DMS114 treated with DMSO at 0.1 percent for 48 hours (cell line): ENCODE results near the gene PKD2L1.
A peak's percentile ranks its signal among the peaks of the same experiment; 100 is the strongest.
"Not testable (repeated sequence)": the region's sequence is repeated elsewhere in the genome, so short reads cannot be mapped to it uniquely, and the experiment has no call there.

Experiments used
- DNase-seq: peaks from one replicate; lab custom pipeline; 2025; ENCODE audit not compliant: unreplicated experiment; lab: John Stamatoyannopoulos, UW

PKD2L1 gene

DNA sequence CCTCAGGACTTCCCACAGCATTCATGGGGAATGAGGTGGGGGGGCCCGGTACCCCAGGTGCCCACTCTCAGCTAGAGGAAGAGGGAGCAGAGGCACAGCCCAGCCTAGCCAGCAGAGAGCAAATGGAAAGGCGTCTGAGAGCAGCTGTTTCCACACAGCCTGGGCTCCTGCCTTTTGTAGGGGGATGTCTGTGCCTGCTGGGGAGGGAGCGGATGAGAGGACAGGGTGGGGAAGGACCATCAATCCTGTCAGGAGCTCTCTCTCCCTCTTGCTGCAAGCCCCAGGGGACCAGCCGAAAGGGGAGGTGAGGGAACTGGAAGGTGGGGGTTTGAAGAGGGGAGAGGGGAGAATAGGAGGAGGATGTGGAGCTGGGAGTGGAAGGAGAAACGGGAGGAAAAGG lies at the start of gene PKD2L1:
TSS of gene PKD2L1 (minus strand) at position 150 of the 400 bp plus-strand sequence. CDS start at position 25, 125 bp downstream.
- no peak for DNase-seq

DNA sequence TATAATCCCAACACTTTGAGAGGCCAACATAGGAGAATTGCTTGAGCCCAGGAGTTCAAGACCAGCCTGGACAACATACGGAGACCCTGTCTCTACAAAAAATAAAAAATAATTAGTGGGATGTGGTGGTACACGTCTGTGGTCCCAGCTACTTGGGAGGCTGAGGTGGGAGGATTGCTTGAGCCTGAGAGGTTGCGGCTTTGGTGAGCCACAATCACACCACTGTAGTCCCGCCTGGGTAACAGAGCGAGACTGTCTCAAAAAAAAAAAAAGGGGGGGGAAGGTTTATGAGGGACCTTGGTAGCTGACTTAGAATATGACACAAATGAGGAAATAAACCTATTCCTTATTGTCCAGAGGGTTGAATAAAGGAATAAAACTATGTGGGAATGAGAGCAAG lies 47.8 kb upstream of the PKD2L1 start:
- no peak for DNase-seq

DNA sequence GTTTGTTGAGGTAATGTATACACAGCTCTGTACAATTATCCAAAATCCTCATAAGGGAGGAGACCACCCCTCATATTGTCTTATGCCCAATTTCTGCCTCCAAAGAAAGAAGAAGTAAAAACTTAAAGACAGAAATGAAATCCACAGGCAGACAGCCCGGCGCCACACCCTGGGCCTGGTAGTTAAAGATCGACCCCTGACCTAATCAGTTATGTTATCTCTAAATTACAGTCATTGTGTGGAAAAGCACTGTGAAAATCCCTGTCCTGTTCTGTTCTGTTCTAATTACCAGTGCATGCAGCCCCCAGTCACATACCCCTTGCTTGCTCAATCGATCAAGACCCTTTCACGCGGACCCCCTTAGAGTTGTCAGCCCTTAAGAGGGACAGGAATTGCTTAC lies 46.6 kb upstream of the PKD2L1 start:
- not testable (repeated sequence) for DNase-seq

DNA sequence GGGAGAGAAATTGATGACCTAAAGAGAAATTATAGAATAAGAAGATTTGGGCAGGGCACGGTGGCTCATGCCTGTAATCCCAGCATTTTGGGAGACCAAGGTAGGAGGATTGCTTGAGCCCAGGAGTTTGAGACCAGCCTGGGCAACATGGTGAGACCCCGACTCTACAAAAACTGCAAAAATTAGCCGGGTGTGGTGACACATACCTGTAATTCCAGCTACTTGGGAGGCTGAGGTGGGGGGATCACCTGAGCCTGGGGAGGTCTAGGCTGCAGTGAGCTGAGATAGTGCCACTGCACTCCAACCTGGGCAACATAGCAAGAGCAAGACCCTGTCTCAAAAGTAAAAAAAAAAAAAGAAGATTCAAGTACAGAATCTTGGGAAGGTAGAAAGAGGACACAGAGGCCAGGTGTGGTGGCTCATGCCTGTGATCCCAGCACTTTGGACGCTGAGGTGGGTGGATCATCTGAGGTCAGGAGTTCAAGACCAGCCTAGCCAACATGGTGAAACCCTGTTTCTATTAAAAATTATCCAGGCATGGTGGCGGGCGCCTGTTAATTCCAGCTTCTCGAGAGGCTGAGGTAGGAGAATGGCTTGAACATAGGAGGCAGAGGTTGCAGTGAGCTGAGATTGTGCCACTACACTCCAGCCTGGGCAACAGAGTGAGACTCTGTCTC lies 44.8 kb upstream of the PKD2L1 start:
- DNase-seq: not testable (repeated sequence)

DNA sequence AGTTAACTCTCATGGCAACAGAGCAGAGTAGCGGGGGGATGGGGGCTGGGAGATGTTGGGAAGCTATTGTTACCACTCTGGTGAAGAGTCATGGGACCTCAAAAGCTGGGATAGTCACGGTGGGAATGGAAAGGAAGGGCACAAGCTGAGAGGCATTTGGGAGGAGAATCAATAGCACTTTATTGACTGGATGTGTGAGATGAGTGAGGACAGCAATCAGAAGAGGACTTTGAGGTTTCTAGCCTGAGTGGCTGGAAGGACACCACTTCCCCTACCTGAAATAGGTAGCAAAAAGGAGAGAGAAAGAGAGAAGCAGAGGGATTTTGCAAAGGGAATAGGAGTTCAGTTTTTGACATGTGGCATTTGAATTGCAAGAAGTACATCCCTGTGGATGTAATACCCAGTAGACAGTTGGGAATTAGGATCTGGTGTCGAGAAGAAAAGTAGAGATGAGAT lies 44.2 kb upstream of the PKD2L1 start:
- peak; percentile 52 for DNase-seq

DNA sequence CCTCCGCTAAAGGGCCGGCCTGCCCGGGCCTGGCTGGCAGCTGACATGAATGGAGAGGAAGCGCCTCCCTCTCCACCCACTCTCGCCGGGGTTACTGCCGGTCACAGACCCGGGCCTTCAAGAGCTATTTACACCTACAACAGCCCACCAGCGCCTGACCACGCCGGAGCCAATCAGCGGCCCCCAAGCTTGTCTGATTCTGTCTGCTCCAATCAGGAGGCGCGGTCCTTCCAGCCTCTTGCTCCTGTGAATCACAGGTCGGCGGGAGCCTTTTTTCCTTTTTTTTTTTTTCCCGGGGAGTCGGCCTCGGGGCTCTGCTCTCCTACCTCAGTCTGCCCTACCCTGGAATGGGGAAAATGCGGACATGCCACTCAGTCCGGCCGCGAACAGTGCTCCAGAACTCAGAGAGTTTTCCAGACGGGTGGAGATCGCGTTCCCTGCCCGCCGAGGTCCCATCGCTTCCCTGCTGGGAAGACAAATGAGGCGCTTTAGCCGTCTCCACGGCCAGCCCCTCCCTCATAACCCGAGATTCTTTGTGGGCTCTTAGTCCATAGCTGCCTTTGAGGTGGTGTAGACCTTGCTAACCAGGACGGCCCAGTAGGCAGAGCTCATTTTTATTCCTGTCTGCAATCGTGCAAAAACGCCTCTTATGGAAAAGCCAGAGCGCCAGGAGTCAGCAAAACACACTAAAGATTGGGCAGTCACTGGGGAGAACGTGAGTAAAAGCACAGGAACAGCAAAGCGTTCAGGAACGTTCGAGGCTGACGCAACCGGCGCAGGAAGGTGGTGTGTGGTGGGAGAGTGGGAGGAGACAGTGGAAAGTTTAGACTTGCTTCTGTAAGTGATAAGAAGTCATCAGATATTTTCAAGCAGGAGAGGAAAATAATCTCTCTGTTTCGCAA lies 43.5 kb upstream of the PKD2L1 start:
- DNase-seq: peak; percentile 93

DNA sequence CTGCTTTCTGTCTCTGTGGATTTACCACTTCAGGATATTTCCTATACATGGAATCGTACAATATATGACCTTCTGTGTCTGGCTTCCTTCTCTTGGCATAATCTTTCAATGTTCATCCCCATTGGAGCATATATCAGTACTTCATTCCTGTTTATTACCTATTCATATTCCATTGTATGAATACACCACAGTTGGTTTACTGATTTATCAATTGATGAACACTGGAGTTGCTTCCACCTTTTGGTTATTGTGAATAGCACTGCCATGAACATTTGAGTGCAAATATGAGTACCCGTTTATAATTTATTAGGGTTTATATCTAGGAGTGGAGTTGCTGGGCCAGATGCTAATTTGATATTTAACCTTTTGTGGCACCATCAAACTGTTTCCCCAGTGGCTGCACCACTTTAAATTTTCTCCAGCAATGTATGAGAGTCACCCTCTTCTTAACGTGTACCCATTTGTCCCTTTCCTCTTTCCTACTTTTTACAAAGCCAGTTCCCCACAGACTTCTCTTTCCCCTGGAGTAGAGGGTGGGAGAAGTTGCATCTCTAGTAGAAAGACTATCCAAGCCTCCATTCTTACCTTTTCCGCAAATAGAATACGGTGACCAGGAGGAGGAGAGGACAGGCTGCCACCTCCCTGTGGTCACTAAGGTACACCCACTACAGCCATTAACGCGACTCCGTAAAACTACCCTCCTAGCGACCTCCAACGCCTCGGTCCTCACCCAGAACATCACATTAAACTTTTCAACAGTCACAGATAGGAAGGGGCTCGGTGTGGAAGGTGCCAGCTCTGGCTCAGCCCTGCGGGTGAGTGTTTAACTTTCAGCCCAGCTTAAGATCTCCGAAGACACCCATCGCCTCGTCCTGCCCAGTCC lies 42.6 kb upstream of the PKD2L1 start:
- DNase-seq: no peak

DNA sequence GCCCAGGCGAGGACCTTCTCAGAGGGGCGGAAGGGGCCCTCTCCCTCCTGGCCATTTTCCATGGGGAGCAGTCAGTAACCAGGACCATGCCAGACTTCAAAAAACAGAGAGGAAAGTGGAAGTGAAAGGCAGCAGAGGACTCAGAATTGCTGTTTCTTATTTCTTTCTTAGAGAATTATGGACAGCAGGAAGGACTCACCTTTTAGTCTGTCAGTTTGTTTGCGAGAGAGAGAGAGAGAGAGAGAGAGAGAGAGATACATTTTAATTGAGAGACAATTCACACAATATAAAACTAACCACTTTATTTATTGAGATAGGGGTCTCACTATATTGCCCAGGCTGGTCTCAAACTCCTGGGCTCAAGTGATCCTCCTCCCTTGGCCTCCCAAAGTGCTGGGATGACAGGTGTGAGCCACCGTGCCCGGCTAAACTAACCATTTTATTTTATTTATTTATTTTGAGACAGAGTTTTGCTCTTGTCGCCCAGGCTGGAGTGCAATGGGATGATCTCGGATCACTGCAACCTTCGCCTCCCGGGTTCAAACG lies 41.5 kb upstream of the PKD2L1 start:
- DNase-seq: no peak

DNA sequence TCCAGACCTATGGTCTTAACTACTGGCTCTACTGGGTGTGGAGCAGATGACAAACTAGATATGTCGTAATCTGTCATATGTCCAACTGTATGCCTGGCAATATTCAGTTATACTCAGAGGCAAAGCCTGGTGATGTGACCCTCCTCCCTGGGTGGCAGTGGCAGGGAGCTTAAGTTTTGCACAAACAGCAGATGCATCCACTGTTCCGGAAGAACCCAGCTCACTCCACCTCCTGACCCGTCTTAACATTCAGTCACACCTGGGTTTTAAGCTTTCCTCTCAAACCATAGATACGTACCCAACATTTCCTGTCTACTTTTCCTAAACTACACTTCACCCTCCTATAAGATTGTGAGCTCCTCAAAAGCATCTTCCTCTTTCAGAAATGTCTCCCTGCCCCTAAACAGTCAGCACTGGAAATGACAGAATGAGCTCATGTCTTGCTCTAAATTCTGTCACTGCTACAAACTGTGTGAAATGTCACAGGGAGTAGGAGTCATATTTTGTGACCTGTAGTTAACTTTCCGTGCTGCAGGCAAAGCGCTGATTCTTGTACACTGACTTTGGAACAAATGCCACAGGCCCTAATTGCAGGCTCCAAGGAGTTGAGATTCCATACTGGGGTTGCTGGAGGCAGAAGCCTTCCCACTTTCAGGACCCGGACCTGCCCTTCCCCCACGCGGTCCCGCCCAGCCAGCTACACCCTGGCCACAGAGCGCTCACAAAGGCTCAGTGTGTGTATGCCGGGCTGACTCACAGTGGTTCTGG lies 40.9 kb upstream of the PKD2L1 start:
- DNase-seq: no peak

DNA sequence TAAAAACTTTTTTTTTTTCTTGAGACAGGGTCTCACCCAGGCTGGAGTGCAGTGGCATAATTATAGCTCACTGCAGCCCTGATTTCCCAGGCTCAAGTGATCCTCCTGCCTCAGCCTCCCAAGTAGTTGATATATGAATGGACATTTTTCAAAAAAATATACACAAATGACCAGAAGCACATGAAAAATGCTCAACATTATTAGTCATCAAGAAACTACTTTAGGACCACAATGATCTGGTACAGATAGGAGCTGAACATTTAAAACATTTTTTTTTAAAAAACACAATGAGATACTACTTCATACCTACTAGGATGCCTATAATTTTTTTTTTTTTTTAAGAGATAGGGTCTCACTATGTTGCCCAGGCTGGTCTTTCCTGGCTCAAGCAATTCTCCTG lies 38.7 kb upstream of the PKD2L1 start:
- DNase-seq: no peak

DNA sequence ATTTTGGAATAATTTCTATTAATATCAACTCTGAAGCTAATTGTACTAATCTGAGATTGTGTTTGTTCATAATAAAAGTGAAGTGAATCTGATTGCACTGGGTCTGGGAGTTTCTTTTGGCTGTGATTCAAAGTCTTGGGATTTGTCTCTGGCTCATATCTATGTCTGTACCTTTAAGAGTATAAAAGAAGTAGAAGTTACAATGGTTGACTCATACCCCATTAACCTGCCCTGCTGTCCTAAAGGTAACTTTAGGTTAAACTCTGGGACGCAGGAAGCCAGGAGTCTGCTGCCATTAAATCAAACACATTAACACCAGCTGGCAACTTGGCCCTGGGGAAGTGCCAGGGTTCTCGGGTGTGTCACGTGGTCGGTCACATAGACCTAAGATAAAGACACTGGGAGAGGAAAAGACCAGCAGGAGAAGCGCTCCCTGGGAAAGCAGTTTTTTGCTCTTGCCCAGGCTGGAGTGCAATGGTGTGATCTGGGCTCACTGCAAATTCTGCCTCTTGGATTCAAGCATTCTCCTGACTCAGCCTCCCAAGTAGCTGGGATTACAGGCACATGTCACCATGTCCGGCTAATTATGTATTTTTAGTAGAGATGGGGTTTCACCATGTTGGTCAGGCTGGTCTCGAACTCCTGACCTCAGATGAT lies 34.8 kb upstream of the PKD2L1 start:
- no peak for DNase-seq

DNA sequence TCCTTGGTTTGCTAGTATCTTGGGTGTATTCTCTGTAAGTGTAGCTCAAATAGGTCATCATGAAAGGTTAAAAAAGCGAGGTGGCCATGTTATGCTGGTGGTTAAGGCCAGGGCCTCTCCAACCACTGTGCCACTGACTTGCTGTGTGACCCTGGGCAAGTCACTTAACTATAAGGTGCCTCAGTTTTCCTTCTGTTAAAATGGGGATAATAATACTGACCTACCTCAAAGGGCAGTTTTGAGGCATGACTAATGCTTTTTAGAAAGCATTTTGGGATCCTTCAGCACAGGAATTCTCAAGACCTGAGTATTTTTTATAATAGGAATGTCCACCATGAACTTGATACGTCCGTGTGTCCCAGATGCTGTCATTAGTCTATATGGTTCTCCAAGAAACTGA lies 34.1 kb upstream of the PKD2L1 start:
- DNase-seq: no peak

DNA sequence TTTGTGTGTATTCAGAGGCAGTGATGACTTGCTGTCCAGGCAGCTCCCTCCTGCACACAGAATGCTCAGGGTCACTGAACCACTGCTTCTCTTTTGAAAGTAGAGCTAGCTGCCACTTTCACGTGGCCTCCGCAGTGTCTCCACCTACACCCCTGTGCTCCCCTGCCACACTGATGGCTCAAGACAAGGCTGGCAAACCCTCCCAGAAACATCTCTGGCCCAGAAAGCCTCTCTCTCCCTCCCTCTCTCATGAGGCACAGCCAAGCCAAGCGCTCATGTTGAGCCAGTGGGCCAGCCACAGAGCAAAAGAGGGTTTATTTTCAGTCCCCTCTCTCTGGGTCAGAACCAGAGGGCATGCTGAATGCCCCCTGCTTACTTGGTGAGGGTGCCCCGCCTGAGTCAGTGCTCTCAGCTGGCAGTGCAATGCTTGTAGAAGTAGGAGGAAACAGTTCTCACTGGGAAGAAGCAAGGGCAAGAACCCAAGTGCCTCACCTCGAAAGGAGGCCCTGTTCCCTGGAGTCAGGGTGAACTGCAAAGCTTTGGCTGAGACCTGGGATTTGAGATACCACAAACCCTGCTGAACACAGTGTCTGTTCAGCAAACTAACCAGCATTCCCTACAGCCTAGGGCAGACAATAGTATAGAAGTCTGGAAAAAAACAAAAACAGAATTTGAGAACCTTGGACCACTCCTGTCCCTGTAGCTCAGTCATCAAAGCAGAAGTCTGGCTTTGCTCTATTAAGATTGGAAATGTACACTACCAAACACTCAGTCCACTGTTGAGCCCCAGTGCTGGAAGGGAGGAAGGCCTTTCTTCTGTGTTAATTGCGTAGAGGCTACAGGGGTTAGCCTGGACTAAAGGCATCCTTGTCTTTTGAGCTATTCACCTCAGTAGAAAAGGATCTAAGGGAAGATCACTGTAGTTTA lies 32.8 kb upstream of the PKD2L1 start:
- no peak for DNase-seq

DNA sequence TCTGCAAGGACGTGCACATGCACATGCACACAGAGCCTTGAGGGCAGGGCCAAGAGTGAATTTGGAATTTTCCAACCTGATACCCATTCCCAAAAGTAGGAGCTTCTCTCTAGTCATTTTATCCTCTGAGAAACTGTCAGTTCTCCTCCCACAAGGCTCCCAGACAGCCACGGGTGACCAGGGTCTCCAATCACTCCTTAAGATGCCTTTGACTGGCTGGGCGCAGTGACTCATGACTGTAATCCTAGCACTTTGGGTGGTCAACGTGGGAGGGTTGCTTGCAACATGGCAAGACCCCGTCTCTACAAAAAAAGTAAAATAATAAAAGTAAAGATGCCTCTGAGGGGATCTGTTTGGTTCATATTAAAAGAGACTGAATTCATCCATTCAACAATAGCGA lies 30.2 kb upstream of the PKD2L1 start:
- no peak for DNase-seq

DNA sequence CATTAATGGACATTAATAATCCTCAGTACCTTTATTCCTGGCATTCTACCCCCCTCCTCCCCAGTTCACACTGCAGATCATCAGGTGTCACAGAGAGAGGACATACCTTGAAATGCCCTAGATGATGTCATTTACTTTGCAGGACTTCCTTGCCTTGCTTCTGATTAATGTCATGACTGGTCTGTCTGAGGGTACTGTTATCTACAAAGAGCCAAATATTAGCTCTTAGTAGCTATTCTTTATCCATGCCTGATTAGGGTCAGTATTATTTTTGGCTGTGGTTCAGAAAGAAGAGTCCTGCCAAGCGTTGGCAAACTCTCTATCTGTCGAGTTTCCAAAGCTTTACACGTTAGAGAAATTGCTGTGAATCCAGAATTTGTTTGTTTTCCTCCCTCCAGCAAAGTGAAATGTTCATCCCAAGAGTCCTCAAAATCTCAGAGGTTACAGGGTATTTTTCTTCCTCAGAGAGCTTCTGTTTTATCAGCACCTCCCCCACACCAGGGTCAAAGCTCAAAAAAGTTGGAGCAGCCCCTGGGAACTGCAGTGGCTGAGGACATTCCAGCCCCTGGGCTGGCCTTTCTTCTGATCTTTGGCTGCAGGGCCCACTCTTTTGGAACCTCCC lies 29.6 kb upstream of the PKD2L1 start:
- no peak for DNase-seq

DNA sequence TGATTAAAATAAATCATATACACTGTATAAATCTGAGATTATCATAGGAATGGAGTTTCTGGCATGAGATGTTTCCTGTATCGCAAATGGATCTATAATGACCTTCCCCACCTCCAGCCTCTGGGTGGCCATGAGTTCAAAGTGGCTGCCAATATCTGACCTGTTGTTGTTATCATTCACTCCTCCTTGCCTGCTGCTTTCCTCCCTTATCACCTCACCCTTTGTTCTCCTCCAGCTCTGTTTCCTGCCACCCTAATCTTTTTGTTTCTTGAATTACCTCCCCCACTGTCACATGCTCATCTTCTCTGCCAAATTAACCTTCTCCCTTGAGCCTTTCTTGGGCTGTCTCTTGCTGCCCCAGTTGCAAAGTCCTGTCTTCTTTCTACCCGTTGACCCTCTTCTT lies 29.0 kb upstream of the PKD2L1 start:
- no peak for DNase-seq

DNA sequence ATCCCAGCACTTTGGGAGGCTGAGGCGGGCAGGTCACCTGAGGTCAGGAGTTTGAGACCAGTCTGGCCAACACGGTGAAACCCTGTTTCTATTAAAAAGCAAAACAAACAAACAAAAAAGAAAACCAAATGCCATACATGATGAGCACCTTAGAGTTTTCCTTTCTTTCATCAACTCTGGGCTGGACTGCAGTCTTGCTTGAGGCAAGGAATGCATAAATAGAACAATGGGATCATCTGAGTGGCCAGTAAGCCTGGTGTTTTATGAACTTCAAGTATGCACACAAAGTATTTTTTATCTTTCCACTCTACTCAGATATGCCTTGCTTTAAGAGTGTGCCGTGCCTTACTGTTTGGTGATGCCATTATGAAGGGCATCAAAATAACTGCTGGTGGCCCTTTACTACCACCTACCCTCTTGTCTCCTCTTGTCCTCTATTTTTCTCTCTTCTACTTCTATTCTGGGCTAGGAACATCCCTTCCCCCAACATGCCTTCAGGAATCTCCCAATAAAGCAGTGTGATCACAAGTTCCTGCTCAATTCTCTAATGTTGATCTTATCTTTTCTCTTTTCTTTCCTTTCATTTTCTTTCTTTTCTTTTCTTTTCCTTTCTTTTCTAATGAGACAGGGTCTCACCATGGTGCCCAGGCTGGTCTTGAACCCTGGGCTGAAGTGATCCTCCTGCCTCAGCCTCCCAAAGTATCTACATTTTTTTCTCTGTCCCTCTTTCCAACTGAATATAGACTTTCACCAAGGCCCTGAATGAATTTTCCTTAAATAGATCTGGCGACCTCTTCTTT lies 27.2 kb upstream of the PKD2L1 start:
- no peak for DNase-seq
